Astrocyte (in vitro differentiated cells and primary cell): ENCODE results near the gene BASP1. TPM values are rescaled to one million over a fixed set of nuclear protein-coding genes. Genes with fewer than 3 reads are reported as not detected.

Experiments used
- DNase-seq: peaks from one replicate; pipeline ENCODE4 v3.0.0-alpha.2; 2010; ENCODE audit warnings: low read depth
- FAIRE-seq: peaks from 2 replicates; lab custom pipeline; 2011; peaks lifted over from hg19 to GRCh38; lab: Jason Lieb, UNC
- H2AFZ ChIP-seq: 2 replicates; pipeline ENCODE4 v1.6.0; 2012; ENCODE audit warnings: low read depth, low read length, inconsistent platforms
- H3K27ac ChIP-seq: 2 replicates; pipeline ENCODE4 v1.5.1; 2011; ENCODE audit warnings: low read depth, low read length, inconsistent platforms
- H3K27me3 ChIP-seq: 2 replicates; pipeline ENCODE4 v1.6.0; 2011; ENCODE audit warnings: low read length, inconsistent platforms; ENCODE audit not compliant: insufficient read depth
- H3K36me3 ChIP-seq: 2 replicates; pipeline ENCODE4 v1.5.1; 2011; ENCODE audit warnings: low read length, inconsistent platforms; ENCODE audit not compliant: insufficient read depth
- H3K4me1 ChIP-seq: 2 replicates; pipeline ENCODE4 v1.5.1; 2011; ENCODE audit warnings: low read length, inconsistent platforms; ENCODE audit not compliant: insufficient read depth
- H3K4me2 ChIP-seq: 2 replicates; pipeline ENCODE4 v1.6.0; 2012; ENCODE audit warnings: low read length, inconsistent platforms
- H3K4me3 ChIP-seq: 2 replicates; pipeline ENCODE4 v1.5.1; 2011; ENCODE audit warnings: low read depth, mild to moderate bottlenecking, low read length, inconsistent platforms; ENCODE audit not compliant: insufficient read depth
- H3K79me2 ChIP-seq: 2 replicates; pipeline ENCODE4 v1.6.0; 2012; ENCODE audit warnings: mild to moderate bottlenecking, low read length, inconsistent platforms; ENCODE audit not compliant: insufficient read depth
- H3K9ac ChIP-seq: 2 replicates; pipeline ENCODE4 v1.6.0; 2012; ENCODE audit warnings: mild to moderate bottlenecking, low read length, inconsistent platforms
- H3K9me3 ChIP-seq: 2 replicates; pipeline ENCODE4 v1.5.1; 2012; ENCODE audit warnings: low read depth, mild to moderate bottlenecking, low read length, inconsistent platforms; ENCODE audit not compliant: insufficient read depth
- H4K20me1 ChIP-seq: 2 replicates; pipeline ENCODE4 v1.6.0; 2012; ENCODE audit warnings: low read length, inconsistent platforms; ENCODE audit not compliant: insufficient read depth
- H3K27ac Mint-ChIP-seq: one replicate; pipeline ENCODE4 v1.8.0; 2021; ENCODE audit warnings: mild to moderate bottlenecking, mixed read lengths; ENCODE audit not compliant: unreplicated experiment
- H3K27me3 Mint-ChIP-seq: one replicate; pipeline ENCODE4 v1.8.0; 2021; ENCODE audit warnings: low read depth, mixed read lengths; ENCODE audit not compliant: unreplicated experiment
- H3K36me3 Mint-ChIP-seq: one replicate; pipeline ENCODE4 v1.8.0; 2021; ENCODE audit warnings: low read depth, mixed read lengths; ENCODE audit not compliant: unreplicated experiment
- H3K4me1 Mint-ChIP-seq: one replicate; pipeline ENCODE4 v1.8.0; 2021; ENCODE audit warnings: low read depth, mixed read lengths; ENCODE audit not compliant: unreplicated experiment
- H3K4me3 Mint-ChIP-seq: one replicate; pipeline ENCODE4 v1.8.0; 2021; ENCODE audit warnings: mild to moderate bottlenecking, moderate library complexity, mixed read lengths; ENCODE audit not compliant: unreplicated experiment
- H3K9me3 Mint-ChIP-seq: one replicate; pipeline ENCODE4 v1.8.0; 2021; ENCODE audit warnings: mild to moderate bottlenecking, mixed read lengths; ENCODE audit not compliant: unreplicated experiment
- CTCF ChIP-seq: IDR thresholded peaks from 2 replicates; pipeline ENCODE4 v1.5.1; 2011; ENCODE audit warnings: low read depth, mild to moderate bottlenecking, inconsistent platforms, low read length, moderate library complexity; ENCODE audit not compliant: insufficient read depth
- EZH2 ChIP-seq: IDR thresholded peaks from 2 replicates; pipeline ENCODE4 v1.6.1; 2012; ENCODE audit warnings: mild to moderate bottlenecking, low read length, inconsistent platforms; ENCODE audit not compliant: insufficient read depth
- total RNA-seq: library from RNA; stranded (reverse); gene quantifications from 2 replicates; pipeline ENCODE4 v1.2.1, GENCODE V29; 2021

The BASP1 gene
- total RNA-seq, 1 donor from 2014 or later, result 273 TPM

- peaks cover 15% of the 10 kb centered on the region for H3K4me1 ChIP-seq
- H3K4me3 Mint-ChIP-seq, result peak overlapping the region; percentile 50
- peaks cover 39% of the 10 kb centered on the region for H3K4me1 Mint-ChIP-seq
- H3K9me3 Mint-ChIP-seq, result peaks cover 1% of the 10 kb centered on the region
- peak; percentile 73 for DNase-seq
- no peaks in the 10 kb centered on the region for H3K9me3 ChIP-seq
- H3K36me3 ChIP-seq, result no peaks in the 10 kb centered on the region
- H3K79me2 ChIP-seq, result no peaks in the 10 kb centered on the region
- H3K4me3 ChIP-seq, result no peak overlapping the region
- no peak overlapping the region for H3K4me2 ChIP-seq
- no peak for FAIRE-seq
- H3K27me3 Mint-ChIP-seq, result no peaks in the 10 kb centered on the region
- H3K27ac ChIP-seq, result no peak overlapping the region
- peak overlapping the region; percentile 92 for H3K27ac Mint-ChIP-seq
- H3K27me3 ChIP-seq, result no peaks in the 10 kb centered on the region
- TF ChIP-seq EZH2 (no peak), CTCF (no peak)
- no peaks in the 10 kb centered on the region for H3K36me3 Mint-ChIP-seq
- H2AFZ ChIP-seq, result no peak overlapping the region
- no peaks in the 10 kb centered on the region for H4K20me1 ChIP-seq
- no peak overlapping the region for H3K9ac ChIP-seq
These were observed 39.1 kb upstream of the BASP1 start for GRCh38 chr5:17178373-17178675.

GRCh38 chr5:17180330-17180843, 37.0 kb upstream of the BASP1 start:
- Histone ChIP-seq H3K9me3 (no peaks in the 10 kb centered on the region), H3K4me3 (no peak overlapping the region), H3K4me1 (peaks cover 16% of the 10 kb centered on the region), H4K20me1 (no peaks in the 10 kb centered on the region), H3K27me3 (no peaks in the 10 kb centered on the region), H3K36me3 (no peaks in the 10 kb centered on the region), H2AFZ (no peak overlapping the region), H3K4me2 (no peak overlapping the region), H3K79me2 (no peaks in the 10 kb centered on the region), H3K27ac (peak overlapping the region; percentile 88), H3K9ac (peak overlapping the region; percentile 52)
- DNase-seq, result no peak
- Mint-ChIP-seq H3K4me1 (peaks cover 45% of the 10 kb centered on the region), H3K9me3 (peaks cover 1% of the 10 kb centered on the region), H3K36me3 (no peaks in the 10 kb centered on the region), H3K4me3 (peak overlapping the region; percentile 13), H3K27me3 (no peaks in the 10 kb centered on the region), H3K27ac (peak overlapping the region; percentile 99)
- no peak for FAIRE-seq
- TF ChIP-seq EZH2 (no peak), CTCF (no peak)

GRCh38 chr5:17180864-17181723, 36.3 kb upstream of the BASP1 start:
- Histone ChIP-seq H3K27me3 (no peaks in the 10 kb centered on the region), H2AFZ (no peak overlapping the region), H3K4me3 (no peak overlapping the region), H3K4me1 (peaks cover 24% of the 10 kb centered on the region), H3K4me2 (peak overlapping the region; percentile 11), H3K9me3 (no peaks in the 10 kb centered on the region), H3K36me3 (no peaks in the 10 kb centered on the region), H3K27ac (peak overlapping the region; percentile 88), H4K20me1 (no peaks in the 10 kb centered on the region), H3K9ac (peak overlapping the region; percentile 52), H3K79me2 (no peaks in the 10 kb centered on the region)
- no peak overlapping the region for H3K4me3 Mint-ChIP-seq
- peak; percentile 88 for FAIRE-seq
- TF ChIP-seq EZH2 (no peak), CTCF (no peak)
- peaks cover 1% of the 10 kb centered on the region for H3K9me3 Mint-ChIP-seq
- peak; percentile 100 for DNase-seq
- peak overlapping the region; percentile 99 for H3K27ac Mint-ChIP-seq
- no peaks in the 10 kb centered on the region for H3K36me3 Mint-ChIP-seq
- H3K27me3 Mint-ChIP-seq, result no peaks in the 10 kb centered on the region
- H3K4me1 Mint-ChIP-seq, result peaks cover 49% of the 10 kb centered on the region
